Ovary (tissue), 9 donors: ENCODE data around the gene SLC38A1. TPM values are rescaled to one million over a fixed set of nuclear protein-coding genes. Genes with fewer than 3 reads are reported as not detected.
"Not testable (repeated sequence)": the region's sequence is repeated elsewhere in the genome, so short reads cannot be mapped to it uniquely, and the experiment has no call there.

Experiments
- DNase-seq, 5 donors: peaks; one replicate each; pipeline ENCODE4 v3.0.0-alpha.2; 2019 to 2020
- H3K27ac ChIP-seq, 2 donors: fragments of 200-600 bp; one replicate each; pipeline versions ENCODE4 v1.5.1 to v1.8.0; 2019 to 2022
- H3K27me3 ChIP-seq: fragments of 200-600 bp; one replicate; pipeline ENCODE4 v1.8.0; 2022
- H3K36me3 ChIP-seq: fragments of 200-600 bp; sonication (generic); one replicate; pipeline ENCODE4 v1.5.1; 2019
- H3K4me1 ChIP-seq: one replicate; pipeline ENCODE4 v1.8.1; 2013; ENCODE audit warnings: mild to moderate bottlenecking, moderate library complexity; ENCODE audit not compliant: insufficient read depth
- H3K4me3 ChIP-seq: fragments of 200-600 bp; sonication (generic); one replicate; pipeline ENCODE4 v1.5.1; 2017
- H3K9me3 ChIP-seq, 2 donors: fragments of 200-600 bp in 1 of 2; sonication (generic) in 1 of 2; one replicate each; pipeline versions ENCODE4 v1.5.1 to v1.8.1; 2013 to 2019; ENCODE audit warnings: mild to moderate bottlenecking in 1 of 2, moderate library complexity in 1 of 2
- EP300 ChIP-seq: sonication (generic); formaldehyde crosslinking; IDR thresholded peaks from one replicate; pipeline ENCODE4 v1.6.1; 2017; ENCODE audit warnings: antibody characterized with exemption
- POLR2A ChIP-seq: fragments of 450-650 bp; IDR thresholded peaks from one replicate; pipeline ENCODE4 v1.6.1; 2017; ENCODE audit warnings: antibody characterized with exemption, mild to moderate bottlenecking, moderate library complexity
- WGBS, 3 donors: extraction: QIAGEN DNeasy Blood & Tissue Kit in 1 of 3; methylation state at CpG; one replicate each; pipeline versions ENCODE4 v1.1.5 to v1.1.7; 2013 to 2017; 5-methylcytosine and 5-hydroxymethylcytosine counted together
- intact Hi-C, 4 donors: fragments of 100-400 bp; cut with DNase I; formaldehyde crosslinking; loops; one replicate each; pipeline versions ENCODE4 v1.11.0 to v1.15.1; 2022 to 2023
- polyA plus RNA-seq, 2 donors: library from polyadenylated mRNA; stranded (reverse); fragments of 200-250 nt in 1 of 2; fragments of 350-450 nt in 1 of 2; fragmentation: Illumina TruSeq in 1 of 2; extraction: RNeasy Lipid Tissue Mini Kit (QIAGEN cat#74804) in 1 of 2; gene quantifications; one replicate each; pipeline ENCODE4 v1.2.3, GENCODE V29; 2013 to 2014
- total RNA-seq, 7 donors: library from RNA; depleted of rRNA in 2 of 7; stranded (reverse); fragments of >200 nt in 2 of 7; fragmentation: NEBNext Ultra II Directional in 3 of 7; extraction: Animal tissue kit (Norgen Biotek cat#: 25700) in 3 of 7; gene quantifications; one replicate each; pipeline versions ENCODE4 v1.1.0 to v1.2.4, GENCODE V29; 2016 to 2023
- TF ChIP-seq, protein P1 (sequence below), 3 donors: fragments of 450-650 bp in 2 of 3; fragments of 200-600 bp in 1 of 3; IDR thresholded peaks; one replicate each; pipeline versions ENCODE4 v1.5.1 to v1.8.0; 2016 to 2022; ENCODE audit warnings: antibody characterized with exemption in 3 of 3, mild to moderate bottlenecking in 1 of 3
- donor health status: DM: no; HTN: no; CAD: no; lungs with moderate emphysema.
- donor health status: DM: no; HTN: no; CAD: no.
- donor health status: Bipolar disorder and iron deficiency.
- donor health status: DM: yes; HTN: yes; CAD: no.
- donor health status: DM: no; HTN: no; CAD: no.
- donor health status: DM: yes; HTN: yes; CAD: no.

SLC38A1 gene
- total and polyA plus RNA-seq, 9 donors = 4.6 to 86.3 (median 27.9) TPM

- H3K27me3 ChIP-seq = no peaks in the 10 kb centered on the region
- H3K27ac ChIP-seq = no peak overlapping the region
- 80 to 87% (median 85%) methylated on average over 2 of the region's 2 CpGs for WGBS, 3 donors
- H3K36me3 ChIP-seq = no peaks in the 10 kb centered on the region
- TF ChIP-seq, protein P1, sequence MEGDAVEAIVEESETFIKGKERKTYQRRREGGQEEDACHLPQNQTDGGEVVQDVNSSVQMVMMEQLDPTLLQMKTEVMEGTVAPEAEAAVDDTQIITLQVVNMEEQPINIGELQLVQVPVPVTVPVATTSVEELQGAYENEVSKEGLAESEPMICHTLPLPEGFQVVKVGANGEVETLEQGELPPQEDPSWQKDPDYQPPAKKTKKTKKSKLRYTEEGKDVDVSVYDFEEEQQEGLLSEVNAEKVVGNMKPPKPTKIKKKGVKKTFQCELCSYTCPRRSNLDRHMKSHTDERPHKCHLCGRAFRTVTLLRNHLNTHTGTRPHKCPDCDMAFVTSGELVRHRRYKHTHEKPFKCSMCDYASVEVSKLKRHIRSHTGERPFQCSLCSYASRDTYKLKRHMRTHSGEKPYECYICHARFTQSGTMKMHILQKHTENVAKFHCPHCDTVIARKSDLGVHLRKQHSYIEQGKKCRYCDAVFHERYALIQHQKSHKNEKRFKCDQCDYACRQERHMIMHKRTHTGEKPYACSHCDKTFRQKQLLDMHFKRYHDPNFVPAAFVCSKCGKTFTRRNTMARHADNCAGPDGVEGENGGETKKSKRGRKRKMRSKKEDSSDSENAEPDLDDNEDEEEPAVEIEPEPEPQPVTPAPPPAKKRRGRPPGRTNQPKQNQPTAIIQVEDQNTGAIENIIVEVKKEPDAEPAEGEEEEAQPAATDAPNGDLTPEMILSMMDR (IDR thresholded peaks at IDR 0.05) = no peak
- intact Hi-C loops = no loop called here
- H3K4me3 ChIP-seq = no peak overlapping the region
- peaks cover 4% of the 10 kb centered on the region for H3K4me1 ChIP-seq
- no peak for DNase-seq
- H3K9me3 ChIP-seq = no peaks in the 10 kb centered on the region
Measured at GRCh38 chr12:46258129-46258528, 10.7 kb downstream of the SLC38A1 start.

DNA sequence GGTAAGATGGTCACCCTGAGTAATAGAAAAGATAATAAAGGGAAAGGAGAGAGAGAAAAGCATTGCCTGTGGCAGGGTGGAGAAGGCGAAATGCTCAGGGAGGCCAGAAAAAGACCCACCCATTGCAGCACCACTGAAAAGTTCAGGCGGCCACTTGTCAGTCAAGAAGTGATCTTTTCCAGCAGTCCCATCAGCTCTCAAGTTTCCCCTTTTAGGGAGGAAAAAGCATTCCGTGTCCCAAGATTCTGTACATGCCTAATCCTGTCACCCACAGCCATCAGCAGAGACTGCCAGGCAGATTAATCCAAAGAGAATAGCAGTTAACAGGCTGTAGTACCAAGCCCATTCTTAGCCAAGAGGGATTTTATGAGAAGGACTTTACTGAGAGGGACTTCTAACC, 11.9 kb downstream of the SLC38A1 start:
- intact Hi-C loops = no loop called here
- no peaks in the 10 kb centered on the region for H3K27me3 ChIP-seq
- no peak overlapping the region for H3K27ac ChIP-seq
- H3K4me3 ChIP-seq = no peak overlapping the region
- H3K4me1 ChIP-seq = peaks cover 4% of the 10 kb centered on the region
- DNase-seq = no peak
- no peaks in the 10 kb centered on the region for H3K9me3 ChIP-seq
- no peak for TF ChIP-seq EP300
- TF ChIP-seq, protein P1 (IDR thresholded peaks at IDR 0.05) = no peak
- TF ChIP-seq POLR2A = no peak
- H3K36me3 ChIP-seq = no peaks in the 10 kb centered on the region
- 86 to 95% (median 90%) methylated on average over 3 of the region's 3 CpGs for WGBS, 3 donors

DNA sequence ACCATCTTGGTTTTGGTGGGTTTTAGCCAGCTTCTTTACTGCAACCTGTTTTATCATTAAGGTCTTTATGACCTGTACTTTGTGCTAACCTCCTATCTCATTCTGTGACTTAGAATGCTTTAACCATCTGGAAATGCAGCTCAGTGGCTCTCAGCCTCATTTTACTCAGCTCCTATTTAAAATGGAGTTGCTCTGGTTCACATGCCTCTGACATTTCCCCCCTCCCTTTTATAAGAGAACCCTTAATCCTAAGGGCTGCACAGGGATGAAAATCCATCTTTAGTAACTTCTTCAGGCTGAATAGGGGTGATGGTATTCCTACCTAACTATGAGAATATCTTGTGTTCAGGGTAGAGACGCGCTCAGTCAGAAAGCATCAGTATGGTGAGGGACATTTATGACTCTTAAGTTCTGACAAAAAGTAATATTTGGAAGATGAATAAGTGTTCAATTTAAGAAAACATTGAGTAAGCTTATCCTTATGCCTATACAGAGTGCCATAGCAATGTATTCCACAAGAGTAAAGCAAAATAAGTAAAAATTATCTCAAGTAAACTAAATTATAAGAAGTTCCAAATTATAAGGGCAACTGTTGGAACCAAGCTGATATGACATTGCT, 15.2 kb downstream of the SLC38A1 start:
- Histone ChIP-seq H3K9me3 (no peaks in the 10 kb centered on the region), H3K27me3 (no peaks in the 10 kb centered on the region), H3K36me3 (no peaks in the 10 kb centered on the region), H3K27ac (no peak overlapping the region), H3K4me1 (no peaks in the 10 kb centered on the region), H3K4me3 (no peak overlapping the region)
- intact Hi-C loops = loop anchor here in 1 of 4 donors (5.0 kb wide), 1 partner anchor 729 kb away; no protein-coding TSS in a partner anchor
- WGBS, 3 donors = 95 to 100% (median 99%) methylated on average over 2 of the region's 2 CpGs
- TF ChIP-seq EP300 (no peak), POLR2A (no peak)
- TF ChIP-seq, protein P1 (IDR thresholded peaks at IDR 0.05) = no peak
- DNase-seq = no peak

GRCh38 chr12:46251994-46252393, 16.8 kb downstream of the SLC38A1 start:
- not testable (repeated sequence) for H3K9me3 ChIP-seq, DNase-seq, H3K4me1 ChIP-seq, H3K4me3 ChIP-seq, H3K36me3 ChIP-seq, H3K27me3 ChIP-seq, H3K27ac ChIP-seq
- WGBS, 3 donors = 92 to 97% (median 95%) methylated on average over 5 of the region's 5 CpGs
- intact Hi-C loops = loop anchor here in 1 of 4 donors (5.0 kb wide), 1 partner anchor 730 kb away; no protein-coding TSS in a partner anchor

DNA sequence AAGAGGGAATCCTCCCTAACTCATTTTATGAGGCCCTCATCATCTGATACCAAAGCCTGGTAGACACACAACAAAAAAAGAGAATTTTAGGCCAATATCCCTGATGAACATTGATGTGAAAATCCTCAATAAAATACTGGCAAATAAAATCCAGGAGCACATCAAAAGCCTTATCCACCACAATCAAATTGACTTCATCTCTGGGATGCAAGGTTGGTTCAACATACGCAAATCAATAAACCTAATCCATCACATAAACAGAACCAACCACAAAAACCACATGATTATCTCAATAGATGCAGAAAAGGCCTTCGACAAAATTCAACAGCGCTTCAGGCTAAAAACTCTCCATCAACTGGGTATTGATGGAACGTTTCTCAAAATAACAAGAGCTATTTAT, 18.9 kb downstream of the SLC38A1 start:
- H3K36me3 ChIP-seq, H3K9me3 ChIP-seq, H3K4me3 ChIP-seq, H3K4me1 ChIP-seq, DNase-seq, H3K27ac ChIP-seq, H3K27me3 ChIP-seq: not testable (repeated sequence)
- 67 to 98% (median 94%) methylated on average over 4 of the region's 4 CpGs for WGBS, 3 donors
- intact Hi-C loops = loop anchor here in 1 of 4 donors (5.0 kb wide), 1 partner anchor 732 kb away; no protein-coding TSS in a partner anchor
